K562 (cell line): ENCODE measurements around the gene GDF11. TPM values are rescaled to one million over a fixed set of nuclear protein-coding genes. Genes with fewer than 3 reads are reported as not detected.
A peak's percentile ranks its signal among the peaks of the same experiment; 100 is the strongest.

ENCODE experiments used
- DPF2 ChIP-seq: fragments of 450-650 bp; IDR thresholded peaks from 2 replicates; pipeline ENCODE4 v1.6.1; 2016
- ELF4 ChIP-seq: fragments of 450-650 bp; formaldehyde crosslinking; IDR thresholded peaks from 2 replicates; pipeline ENCODE4 v1.4.0; 2022; ENCODE audit warnings: missing genetic modification characterization
- EP300 ChIP-seq: IDR thresholded peaks from 2 replicates; pipeline ENCODE4 v1.6.1; 2012; ENCODE audit warnings: low read length, improper control_type of control experiment
- KDM1A ChIP-seq, 2 experiments: fragments of 450-650 bp; IDR thresholded peaks; 2 replicates each; pipeline ENCODE4 v1.6.1; 2016; ENCODE audit warnings: mild to moderate bottlenecking in 2 of 2
- RB1 ChIP-seq: fragments of 450-650 bp; IDR thresholded peaks from 2 replicates; pipeline ENCODE4 v1.6.1; 2017; ENCODE audit warnings: low read depth, mild to moderate bottlenecking
- REST ChIP-seq, 2 experiments: fragments of 450-650 bp; formaldehyde crosslinking in 1 of 2; IDR thresholded peaks; 2 replicates each; pipeline versions ENCODE4 v1.4.0 to v1.6.1; 2014 to 2020; ENCODE audit warnings: mild to moderate bottlenecking in 2 of 2, borderline replicate concordance in 1 of 2, low read depth in 1 of 2
- SRF ChIP-seq, 2 experiments: fragments of 250-450, 450-650 bp in 1 of 2; sonication (Bioruptor Pico) in 1 of 2; sonication (generic) in 1 of 2; formaldehyde crosslinking; IDR thresholded peaks; 2 replicates each; pipeline versions ENCODE4 v1.5.0 to v1.5.1; 2020 to 2022; ENCODE audit warnings: mild to moderate bottlenecking in 1 of 2, missing genetic modification reagents in 1 of 2
- YY1 ChIP-seq, 3 experiments: IDR thresholded peaks; 2 replicates each; pipeline ENCODE4 v1.6.1; 2011; ENCODE audit warnings: low read length in 2 of 3, mild to moderate bottlenecking in 2 of 3, moderate library complexity in 2 of 3, borderline replicate concordance in 1 of 3, control low read depth in 1 of 3, low read depth in 1 of 3; ENCODE audit not compliant: insufficient read depth in 3 of 3, insufficient replicate concordance in 2 of 3, control insufficient read depth in 1 of 3, insufficient read length in 1 of 3; ENCODE audit errors: extremely low read depth in 1 of 3
- ZBTB1 ChIP-seq: sonication (generic); formaldehyde crosslinking; IDR thresholded peaks from 2 replicates; pipeline ENCODE4 v1.8.1; 2023; ENCODE audit warnings: missing genetic modification reagents, low read depth, mild to moderate bottlenecking, borderline replicate concordance
- ZNF407 ChIP-seq: fragments of 450-650 bp; IDR thresholded peaks from 2 replicates; pipeline ENCODE4 v1.6.1; 2016; ENCODE audit warnings: low read depth
- ZNF431 ChIP-seq: sonication (generic); formaldehyde crosslinking; IDR thresholded peaks from 2 replicates; pipeline ENCODE4 v1.8.0; 2022; ENCODE audit warnings: mild to moderate bottlenecking, missing genetic modification reagents
- polyA plus RNA-seq, 8 experiments: library from polyadenylated mRNA; depleted of rRNA in 4 of 8; stranded (reverse) in 5 of 8; unstranded in 3 of 8; fragments of >200 nt; fragmentation: Nextera tagmentation in 2 of 8; fragmentation: Illumina TruSeq in 1 of 8; extraction: Ambion mirVana in 2 of 8; extraction: Trizol in 1 of 8; gene quantifications; 2 replicates each; pipeline versions ENCODE4 v1.2.1 to v1.2.3, GENCODE V29; 2011 to 2014; ENCODE audit warnings: inconsistent platforms in 1 of 8, missing spikeins in 1 of 8
- total RNA-seq, 7 experiments: library from RNA; depleted of rRNA in 6 of 7; stranded (reverse); fragments of >200 nt in 6 of 7; fragmentation: Illumina TruSeq in 2 of 7; extraction: Trizol in 2 of 7; gene quantifications; 2 replicates each; pipeline versions ENCODE4 v1.2.1 to v1.2.3, GENCODE V29; 2011 to 2021; ENCODE audit warnings: low replicate concordance in 1 of 7

The GDF11 gene
- total and polyA plus RNA-seq, 9 of the 15 experiments (the other 6 are each of a cell fraction or from before 2014, with no cell fraction given), result 1.4 to 15.7 (median 4.8) TPM

DNA sequence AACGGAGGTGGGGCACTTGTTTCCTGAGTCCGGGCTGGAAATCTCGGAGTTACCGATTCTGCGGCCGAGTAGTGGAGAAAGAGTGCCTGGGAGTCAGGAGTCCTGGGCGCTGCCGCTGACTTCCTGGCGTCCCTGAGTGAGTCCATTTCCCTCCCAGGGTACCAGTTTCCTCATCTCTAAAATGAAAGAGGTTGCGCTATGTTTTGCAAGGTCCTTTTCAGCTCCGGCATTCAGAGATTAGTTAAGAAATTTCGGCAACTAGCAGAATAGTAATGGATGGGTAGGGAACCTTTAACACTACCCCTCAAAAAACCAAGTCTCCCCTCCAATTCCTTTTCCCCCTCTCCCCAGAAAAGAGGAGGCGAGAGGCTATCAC, 26.4 kb upstream of the GDF11 start (continued):
- TF ChIP-seq REST (IDR thresholded peaks at IDR 0.05; ENCODE audit: borderline replicate concordance), result no peak
- no peak for TF ChIP-seq REST (CRISPR knock-in tag; IDR thresholded peaks at IDR 0.05; ENCODE audit: low read depth)
- 0 out of 2 replicates have a peak, but pooled peaks have one; percentile 33 for TF ChIP-seq RB1
- TF ChIP-seq ZNF431 (CRISPR knock-in tag), result no peak
- TF ChIP-seq ELF4, result no peak
- TF ChIP-seq YY1 (IDR thresholded peaks at IDR 0.05; ENCODE audit: borderline replicate concordance in 1 of 3, control insufficient read depth in 1 of 3, extremely low read depth in 1 of 3, insufficient read depth in 3 of 3, insufficient read length in 1 of 3, insufficient replicate concordance in 2 of 3, low read depth in 1 of 3, low read length in 2 of 3), result no peak
- no peak for TF ChIP-seq SRF (CRISPR knock-in tag; IDR thresholded peaks at IDR 0.05)
- no peak for TF ChIP-seq DPF2
- no peak for TF ChIP-seq ZBTB1 (CRISPR knock-in tag)
- peak in 1 of 2 experiments; percentile 13; a peak in 1 of 4 replicates for TF ChIP-seq KDM1A (IDR thresholded peaks at IDR 0.05)
- no peak for TF ChIP-seq EP300
- no peak for TF ChIP-seq ZNF407
